ENCODE measurements around the gene DAB1. TPM values are rescaled to one million over a fixed set of nuclear protein-coding genes. Genes with fewer than 3 reads are reported as not detected.

The DAB1 gene
- total RNA-seq, 6 experiments from 2014 or later: 0.13 to 1.2 (median 0.23) TPM

- no peak for TF ChIP-seq CTCF (IDR thresholded peaks at IDR 0.05)
- DNase-seq: no peak
- H3K4me1 Mint-ChIP-seq (ENCODE audit: low read depth): no peaks in the 10 kb centered on the region
- peaks cover 25% of the 10 kb centered on the region for H3K9me3 Mint-ChIP-seq
- no peak overlapping the region for H3K27ac Mint-ChIP-seq
- no peaks in the 10 kb centered on the region for H3K27me3 Mint-ChIP-seq (ENCODE audit: insufficient read depth)
- H3K4me3 Mint-ChIP-seq: no peak overlapping the region
- no peaks in the 10 kb centered on the region for H3K36me3 Mint-ChIP-seq (ENCODE audit: low read depth)
These were observed 281.7 kb downstream of the DAB1 start for GRCh38 chr1:57142169-57142568.

GRCh38 chr1:57138432-57139078 lies 285.3 kb downstream of the DAB1 start:
- Mint-ChIP-seq H3K4me3 (no peak overlapping the region), H3K27ac (no peak overlapping the region), H3K9me3 (peaks cover 28% of the 10 kb centered on the region), H3K27me3 (ENCODE audit: insufficient read depth) (no peaks in the 10 kb centered on the region), H3K4me1 (ENCODE audit: low read depth) (no peaks in the 10 kb centered on the region), H3K36me3 (ENCODE audit: low read depth) (no peaks in the 10 kb centered on the region)
- no peak for TF ChIP-seq CTCF (IDR thresholded peaks at IDR 0.05)
- DNase-seq: no peak

GRCh38 chr1:57137980-57138379 lies 285.9 kb downstream of the DAB1 start:
- Mint-ChIP-seq H3K4me3 (no peak overlapping the region), H3K4me1 (ENCODE audit: low read depth) (no peaks in the 10 kb centered on the region), H3K36me3 (ENCODE audit: low read depth) (no peaks in the 10 kb centered on the region), H3K27me3 (ENCODE audit: insufficient read depth) (no peaks in the 10 kb centered on the region), H3K27ac (no peak overlapping the region), H3K9me3 (peaks cover 26% of the 10 kb centered on the region)
- no peak for TF ChIP-seq CTCF (IDR thresholded peaks at IDR 0.05)
- DNase-seq: no peak

- Mint-ChIP-seq H3K4me3 (no peak overlapping the region), H3K36me3 (ENCODE audit: low read depth) (no peaks in the 10 kb centered on the region), H3K9me3 (peaks cover 11% of the 10 kb centered on the region; the same call in 1 of the 2 replicates), H3K27me3 (ENCODE audit: insufficient read depth) (no peaks in the 10 kb centered on the region), H3K27ac (no peak overlapping the region), H3K4me1 (ENCODE audit: low read depth) (no peaks in the 10 kb centered on the region)
- DNase-seq: no peak
- TF ChIP-seq CTCF (IDR thresholded peaks at IDR 0.05): no peak
These were observed 289.1 kb downstream of the DAB1 start for GRCh38 chr1:57134803-57135202.

- H3K36me3 Mint-ChIP-seq (ENCODE audit: low read depth): no peaks in the 10 kb centered on the region
- peaks cover 11% of the 10 kb centered on the region; the same call in 1 of the 2 replicates for H3K9me3 Mint-ChIP-seq
- no peaks in the 10 kb centered on the region for H3K27me3 Mint-ChIP-seq (ENCODE audit: insufficient read depth)
- no peaks in the 10 kb centered on the region for H3K4me1 Mint-ChIP-seq (ENCODE audit: low read depth)
- no peak overlapping the region for H3K4me3 Mint-ChIP-seq
- no peak for TF ChIP-seq CTCF (IDR thresholded peaks at IDR 0.05)
- DNase-seq: no peak
- H3K27ac Mint-ChIP-seq: no peak overlapping the region
These were observed 290.2 kb downstream of the DAB1 start for GRCh38 chr1:57133686-57134085.

Measured in HFFc6 (cell line).